OCI-LY3 (cell line): ENCODE measurements around the gene HBQ1.

Experiments used
- H2AFZ ChIP-seq: fragments of 200-600, 300-600 bp; shearing (Covaris generic); 2 replicates; pipeline ENCODE4 v1.6.0; 2014; ENCODE audit warnings: antibody characterized with exemption, low read depth, low read length
- H3K27ac ChIP-seq: fragments of 200-600, 300-600 bp; sonication (generic); 2 replicates; pipeline ENCODE4 v1.5.1; 2014; ENCODE audit warnings: mild to moderate bottlenecking, low read length, moderate library complexity, mixed read lengths
- H3K27me3 ChIP-seq: fragments of 200-600, 300-600 bp; sonication (generic); 2 replicates; pipeline ENCODE4 v1.6.1; 2014; ENCODE audit warnings: low read depth, low read length, mixed read lengths
- H3K36me3 ChIP-seq: fragments of 200-600, 300-600 bp; sonication (generic); replicated peaks from 2 replicates; pipeline ENCODE3; 2014; ENCODE audit warnings: low read depth, low read length, mixed read lengths
- H3K4me1 ChIP-seq: fragments of 300-600, 200-600 bp; sonication (generic); 2 replicates; pipeline ENCODE4 v1.6.1; 2014; ENCODE audit warnings: low read length, mixed read lengths
- H3K4me2 ChIP-seq: fragments of 200-600, 300-600 bp; sonication (generic); 2 replicates; pipeline ENCODE4 v1.6.1; 2014; ENCODE audit warnings: low read length, mixed read lengths
- H3K4me3 ChIP-seq: fragments of 300-600, 200-600 bp; sonication (generic); 2 replicates; pipeline ENCODE4 v1.5.1; 2014; ENCODE audit warnings: antibody characterized with exemption, mild to moderate bottlenecking, low read length, moderate library complexity
- H3K79me2 ChIP-seq: fragments of 300-600, 200-600 bp; shearing (Covaris generic); 2 replicates; pipeline ENCODE4 v1.6.1; 2014; ENCODE audit warnings: mild to moderate bottlenecking, low read length, mixed read lengths
- H3K9ac ChIP-seq: fragments of 300-600, 200-600 bp; shearing (Covaris generic); 2 replicates; pipeline ENCODE4 v1.6.0; 2014; ENCODE audit warnings: mild to moderate bottlenecking, low read length, moderate library complexity
- H3K9me3 ChIP-seq: fragments of 200-600, 300-600 bp; shearing (Covaris generic); 2 replicates; pipeline ENCODE4 v1.6.1; 2014; ENCODE audit warnings: low read length, mixed read lengths; ENCODE audit not compliant: insufficient read depth
- H4K20me1 ChIP-seq: fragments of 200-600, 300-600 bp; sonication (generic); 2 replicates; pipeline ENCODE4 v1.6.1; 2016; ENCODE audit warnings: low read length, mixed read lengths; ENCODE audit not compliant: insufficient read depth
- CTCF ChIP-seq: fragments of 200-600, 300-600 bp; sonication (generic); IDR thresholded peaks from 2 replicates; pipeline ENCODE4 v1.5.1; 2014; ENCODE audit warnings: antibody characterized with exemption, low read length, low read depth
- EZH2phosphoT487 ChIP-seq: fragments of 200-600 bp; shearing (Covaris generic); IDR thresholded peaks from 2 replicates; pipeline ENCODE4 v1.6.1; 2018; ENCODE audit warnings: antibody characterized with exemption, mixed run types, low read depth

The HBQ1 gene

DNA sequence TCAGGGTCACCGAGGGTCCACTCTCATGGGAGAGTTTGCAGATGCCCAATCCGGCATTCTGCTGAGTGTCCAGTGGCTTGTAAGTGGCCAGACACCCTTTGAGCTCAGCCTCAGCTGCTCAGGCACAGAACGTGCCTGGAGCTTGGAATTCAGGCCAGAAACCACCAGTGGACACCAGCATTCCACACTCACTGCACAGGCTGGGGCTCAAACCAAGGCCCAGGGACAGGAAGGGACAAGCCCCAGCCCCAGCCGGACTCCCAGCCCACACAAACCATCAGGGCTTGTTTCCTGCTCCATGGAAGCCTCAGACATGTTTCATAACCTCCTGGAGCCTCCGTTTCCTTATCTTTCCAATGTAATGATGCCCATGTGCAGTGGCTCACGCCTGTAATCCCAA, 36.8 kb upstream of the HBQ1 start:
- no peak overlapping the region for H3K4me2 ChIP-seq
- H4K20me1 ChIP-seq, result no peaks in the 10 kb centered on the region
- no peaks in the 10 kb centered on the region; the same call in 1 of the 2 replicates for H3K9me3 ChIP-seq
- TF ChIP-seq CTCF, result no peak
- no peak for TF ChIP-seq EZH2phosphoT487
- no peak overlapping the region for H3K9ac ChIP-seq
- no peak overlapping the region for H3K27ac ChIP-seq
- H2AFZ ChIP-seq, result no peak overlapping the region
- H3K4me3 ChIP-seq, result no peak overlapping the region
- no peaks in the 10 kb centered on the region for H3K27me3 ChIP-seq
- H3K4me1 ChIP-seq, result no peaks in the 10 kb centered on the region
- no peaks in the 10 kb centered on the region for H3K36me3 ChIP-seq
- H3K79me2 ChIP-seq, result no peaks in the 10 kb centered on the region

GRCh38 chr16:144797-145252, 35.4 kb upstream of the HBQ1 start:
- H3K36me3 ChIP-seq, result no peaks in the 10 kb centered on the region
- no peak overlapping the region for H3K9ac ChIP-seq
- no peak overlapping the region for H3K4me2 ChIP-seq
- H3K79me2 ChIP-seq, result no peaks in the 10 kb centered on the region
- no peaks in the 10 kb centered on the region for H4K20me1 ChIP-seq
- no peak for TF ChIP-seq EZH2phosphoT487
- TF ChIP-seq CTCF, result no peak
- H3K9me3 ChIP-seq, result no peaks in the 10 kb centered on the region; the same call in 1 of the 2 replicates
- no peak overlapping the region for H3K27ac ChIP-seq
- H2AFZ ChIP-seq, result no peak overlapping the region
- H3K4me3 ChIP-seq, result no peak overlapping the region
- no peaks in the 10 kb centered on the region for H3K27me3 ChIP-seq
- no peaks in the 10 kb centered on the region for H3K4me1 ChIP-seq

- no peak for TF ChIP-seq CTCF
- no peak for TF ChIP-seq EZH2phosphoT487
- no peak overlapping the region for H3K27ac ChIP-seq
- peak overlapping the region; percentile 40; the same call in 1 of the 2 replicates for H3K4me3 ChIP-seq
- no peaks in the 10 kb centered on the region for H3K36me3 ChIP-seq
- H3K27me3 ChIP-seq, result no peaks in the 10 kb centered on the region
- H3K4me2 ChIP-seq, result peak overlapping the region; percentile 39
- H4K20me1 ChIP-seq, result no peaks in the 10 kb centered on the region
- no peak overlapping the region for H3K9ac ChIP-seq
- no peaks in the 10 kb centered on the region for H3K9me3 ChIP-seq
- no peaks in the 10 kb centered on the region for H3K4me1 ChIP-seq
- H3K79me2 ChIP-seq, result no peaks in the 10 kb centered on the region
- no peak overlapping the region for H2AFZ ChIP-seq
These were observed 33.6 kb upstream of the HBQ1 start for GRCh38 chr16:146646-147045.

DNA sequence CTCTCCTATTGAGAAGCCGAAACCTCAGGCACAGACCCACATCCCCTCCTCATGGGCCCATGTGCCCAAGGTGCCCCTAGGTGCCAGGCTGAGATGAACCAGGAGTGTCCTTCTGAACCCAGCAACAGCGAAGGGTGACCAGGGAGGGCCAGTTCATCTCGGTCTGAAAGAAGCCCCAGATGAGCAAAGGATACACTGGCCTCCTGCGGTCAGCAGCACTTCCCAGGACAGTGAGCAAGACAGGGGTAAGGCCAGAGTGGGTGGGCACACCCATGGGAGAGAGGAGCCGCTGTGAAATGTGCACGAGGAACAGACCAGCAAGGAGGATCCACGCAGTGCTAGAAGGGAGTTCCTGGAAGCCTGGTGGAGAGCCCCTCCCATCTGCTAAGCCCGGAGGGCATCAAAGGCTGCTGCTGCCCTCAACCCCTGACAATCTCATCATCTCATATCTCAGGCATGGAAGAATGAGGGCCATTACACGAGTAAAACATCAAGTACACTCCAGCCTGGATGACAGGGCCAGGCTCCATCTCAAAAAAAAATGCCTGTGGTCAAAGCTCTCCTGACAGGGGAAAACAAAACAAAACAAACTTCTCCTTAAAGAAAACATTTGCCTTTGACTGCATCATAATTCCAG, 31.1 kb upstream of the HBQ1 start:
- peaks cover 5% of the 10 kb centered on the region for H3K4me1 ChIP-seq
- no peaks in the 10 kb centered on the region for H3K79me2 ChIP-seq
- H3K4me2 ChIP-seq, result no peak overlapping the region
- no peak overlapping the region for H3K9ac ChIP-seq
- H3K36me3 ChIP-seq, result no peaks in the 10 kb centered on the region
- no peaks in the 10 kb centered on the region for H3K9me3 ChIP-seq
- no peak overlapping the region for H3K27ac ChIP-seq
- no peaks in the 10 kb centered on the region for H3K27me3 ChIP-seq
- H2AFZ ChIP-seq, result no peak overlapping the region
- H4K20me1 ChIP-seq, result no peaks in the 10 kb centered on the region
- no peak for TF ChIP-seq EZH2phosphoT487
- TF ChIP-seq CTCF, result no peak
- H3K4me3 ChIP-seq, result no peak overlapping the region
